Activated CD4-positive, alpha-beta memory T cell treated with anti-CD3 and anti-CD28 coated beads, Interleukin-2, amount 10 ng/mL, durations not matched to agents 7 days and 5 days (primary cell): Measurements from ENCODE around the gene CCKAR. TPM values are rescaled to one million over a fixed set of nuclear protein-coding genes. Genes with fewer than 3 reads are reported as not detected.

Source experiments
- CTCF ChIA-PET: fragments of 350-600 bp; sonication (Branson Sonifier 250); formaldehyde crosslinking; loops from one replicate; lab custom pipeline; 2021; ENCODE audit warnings: antibody characterized with exemption, inconsistent platforms; lab: Charles Lee
- POLR2A ChIA-PET: fragments of 350-600 bp; sonication (Branson Sonifier 250); formaldehyde crosslinking; loops from one replicate; lab custom pipeline; 2021; ENCODE audit warnings: antibody characterized with exemption; lab: Charles Lee
- DNase-seq: peaks from one replicate; pipeline ENCODE4 v3.0.0-alpha.2; 2020
- H3K27ac Mint-ChIP-seq: one replicate; pipeline ENCODE4 v1.8.0; 2021; ENCODE audit warnings: mild to moderate bottlenecking, mixed read lengths
- H3K27me3 Mint-ChIP-seq: one replicate; pipeline ENCODE4 v1.8.0; 2021; ENCODE audit warnings: mixed read lengths
- H3K36me3 Mint-ChIP-seq: one replicate; pipeline ENCODE4 v1.8.0; 2021; ENCODE audit warnings: low read depth, mixed read lengths
- H3K4me1 Mint-ChIP-seq: one replicate; pipeline ENCODE4 v1.8.0; 2021; ENCODE audit warnings: mixed read lengths
- H3K4me3 Mint-ChIP-seq: one replicate; pipeline ENCODE4 v1.8.0; 2021; ENCODE audit warnings: mild to moderate bottlenecking, mixed read lengths
- H3K9me3 Mint-ChIP-seq: one replicate; pipeline ENCODE4 v1.8.0; 2021; ENCODE audit warnings: mixed read lengths
- total RNA-seq, 2 experiments: library from RNA; stranded (reverse); gene quantifications; one replicate each; pipeline ENCODE4 v1.2.3, GENCODE V29; 2021

CCKAR gene
- total RNA-seq, 2 experiments from 2014 or later: not detected

GRCh38 chr4:26462874-26463273, 27.4 kb downstream of the CCKAR start:
- H3K27me3 Mint-ChIP-seq: peaks cover 3% of the 10 kb centered on the region
- H3K27ac Mint-ChIP-seq: no peak overlapping the region
- CTCF ChIA-PET: no interaction called here
- DNase-seq: no peak
- H3K4me3 Mint-ChIP-seq: no peak overlapping the region
- no peaks in the 10 kb centered on the region for H3K36me3 Mint-ChIP-seq
- POLR2A ChIA-PET: interaction anchor here (1.5 kb wide), 1 partner anchor 121 kb away, joined by 3 read pairs; the partner anchor contains the start of gene TBC1D19
- peaks cover 11% of the 10 kb centered on the region for H3K4me1 Mint-ChIP-seq
- H3K9me3 Mint-ChIP-seq: no peaks in the 10 kb centered on the region

GRCh38 chr4:26459756-26460530, 30.3 kb downstream of the CCKAR start:
- POLR2A ChIA-PET: interaction anchor here (1.3 kb wide), 1 partner anchor 11 kb away, joined by 3 read pairs; no protein-coding TSS in a partner anchor
- Mint-ChIP-seq H3K4me3 (no peak overlapping the region), H3K36me3 (no peaks in the 10 kb centered on the region), H3K9me3 (no peaks in the 10 kb centered on the region), H3K27ac (no peak overlapping the region), H3K4me1 (peaks cover 16% of the 10 kb centered on the region), H3K27me3 (peaks cover 5% of the 10 kb centered on the region)
- DNase-seq: no peak
- CTCF ChIA-PET: interaction anchor here (1.4 kb wide), 1 partner anchor 11 kb away, joined by 3 read pairs; no protein-coding TSS in a partner anchor

- no peak overlapping the region for H3K27ac Mint-ChIP-seq
- peaks cover 4% of the 10 kb centered on the region for H3K27me3 Mint-ChIP-seq
- POLR2A ChIA-PET: no interaction called here
- H3K4me1 Mint-ChIP-seq: peaks cover 16% of the 10 kb centered on the region
- no peaks in the 10 kb centered on the region for H3K9me3 Mint-ChIP-seq
- no peaks in the 10 kb centered on the region for H3K36me3 Mint-ChIP-seq
- CTCF ChIA-PET: interaction anchor here (0.7 to 1.4 kb wide), 5 partner anchors 12 to 551 kb away, joined by 3 to 6 read pairs (median 3); no protein-coding TSS in a partner anchor
- no peak for DNase-seq
- H3K4me3 Mint-ChIP-seq: no peak overlapping the region
Measured at GRCh38 chr4:26459054-26459755, 31.1 kb downstream of the CCKAR start.

GRCh38 chr4:26458157-26458561, 32.1 kb downstream of the CCKAR start:
- Mint-ChIP-seq H3K4me1 (peaks cover 16% of the 10 kb centered on the region), H3K4me3 (no peak overlapping the region), H3K27me3 (peaks cover 3% of the 10 kb centered on the region), H3K9me3 (no peaks in the 10 kb centered on the region), H3K36me3 (no peaks in the 10 kb centered on the region), H3K27ac (peak overlapping the region; percentile 37)
- no peak for DNase-seq
- CTCF ChIA-PET: interaction anchor here (0.6 to 1.3 kb wide), 9 partner anchors 21 to 552 kb away, joined by 3 to 6 read pairs (median 3); no protein-coding TSS in a partner anchor
- POLR2A ChIA-PET: no interaction called here

- POLR2A ChIA-PET: no interaction called here
- Mint-ChIP-seq H3K4me3 (no peak overlapping the region), H3K27me3 (peaks cover 3% of the 10 kb centered on the region), H3K27ac (no peak overlapping the region), H3K36me3 (no peaks in the 10 kb centered on the region), H3K4me1 (peaks cover 16% of the 10 kb centered on the region), H3K9me3 (no peaks in the 10 kb centered on the region)
- DNase-seq: no peak
- CTCF ChIA-PET: interaction anchor here (1.0 to 1.3 kb wide), 2 partner anchors 21 to 265 kb away, joined by 3 to 4 read pairs; no protein-coding TSS in a partner anchor
Measured at GRCh38 chr4:26457412-26457811, 32.9 kb downstream of the CCKAR start.

GRCh38 chr4:26455571-26455970, 34.7 kb downstream of the CCKAR start:
- ChIA-PET POLR2A (no interaction called here), CTCF (no interaction called here)
- no peak overlapping the region for H3K4me3 Mint-ChIP-seq
- H3K27me3 Mint-ChIP-seq: peaks cover 3% of the 10 kb centered on the region
- peaks cover 16% of the 10 kb centered on the region for H3K4me1 Mint-ChIP-seq
- no peak for DNase-seq
- no peaks in the 10 kb centered on the region for H3K36me3 Mint-ChIP-seq
- no peak overlapping the region for H3K27ac Mint-ChIP-seq
- H3K9me3 Mint-ChIP-seq: no peaks in the 10 kb centered on the region

- H3K27me3 Mint-ChIP-seq: peaks cover 3% of the 10 kb centered on the region
- H3K4me3 Mint-ChIP-seq: no peak overlapping the region
- CTCF ChIA-PET: no interaction called here
- no peak for DNase-seq
- no peaks in the 10 kb centered on the region for H3K9me3 Mint-ChIP-seq
- peaks cover 16% of the 10 kb centered on the region for H3K4me1 Mint-ChIP-seq
- H3K36me3 Mint-ChIP-seq: no peaks in the 10 kb centered on the region
- POLR2A ChIA-PET: no interaction called here
- no peak overlapping the region for H3K27ac Mint-ChIP-seq
Measured at GRCh38 chr4:26454961-26455360, 35.3 kb downstream of the CCKAR start.

GRCh38 chr4:26452565-26453531, 37.4 kb downstream of the CCKAR start:
- no peak for DNase-seq
- peaks cover 4% of the 10 kb centered on the region for H3K4me1 Mint-ChIP-seq
- H3K27me3 Mint-ChIP-seq: peaks cover 3% of the 10 kb centered on the region
- POLR2A ChIA-PET: no interaction called here
- CTCF ChIA-PET: no interaction called here
- H3K36me3 Mint-ChIP-seq: no peaks in the 10 kb centered on the region
- H3K4me3 Mint-ChIP-seq: no peak overlapping the region
- no peak overlapping the region for H3K27ac Mint-ChIP-seq
- H3K9me3 Mint-ChIP-seq: no peaks in the 10 kb centered on the region

- H3K36me3 Mint-ChIP-seq: no peaks in the 10 kb centered on the region
- no peaks in the 10 kb centered on the region for H3K4me1 Mint-ChIP-seq
- no peak for DNase-seq
- no peak overlapping the region for H3K4me3 Mint-ChIP-seq
- ChIA-PET POLR2A (no interaction called here), CTCF (interaction anchor here (0.6 kb wide), 1 partner anchor 454 kb away, joined by 5 read pairs; no protein-coding TSS in a partner anchor)
- no peaks in the 10 kb centered on the region for H3K9me3 Mint-ChIP-seq
- no peak overlapping the region for H3K27ac Mint-ChIP-seq
- peaks cover 1% of the 10 kb centered on the region for H3K27me3 Mint-ChIP-seq
Measured at GRCh38 chr4:26451597-26451996, 38.7 kb downstream of the CCKAR start.

- Mint-ChIP-seq H3K9me3 (no peaks in the 10 kb centered on the region), H3K36me3 (no peaks in the 10 kb centered on the region), H3K4me1 (no peaks in the 10 kb centered on the region), H3K27ac (no peak overlapping the region), H3K27me3 (peaks cover 1% of the 10 kb centered on the region), H3K4me3 (no peak overlapping the region)
- DNase-seq: no peak
- ChIA-PET CTCF (no interaction called here), POLR2A (no interaction called here)
Measured at GRCh38 chr4:26450418-26450817, 39.9 kb downstream of the CCKAR start.

GRCh38 chr4:26447378-26447777, 42.9 kb downstream of the CCKAR start:
- H3K9me3 Mint-ChIP-seq: no peaks in the 10 kb centered on the region
- peaks cover 1% of the 10 kb centered on the region for H3K27me3 Mint-ChIP-seq
- DNase-seq: no peak
- no peak overlapping the region for H3K4me3 Mint-ChIP-seq
- H3K36me3 Mint-ChIP-seq: peaks cover 6% of the 10 kb centered on the region
- no peaks in the 10 kb centered on the region for H3K4me1 Mint-ChIP-seq
- no peak overlapping the region for H3K27ac Mint-ChIP-seq
- ChIA-PET POLR2A (no interaction called here), CTCF (no interaction called here)

GRCh38 chr4:26441771-26442170, 48.5 kb downstream of the CCKAR start:
- H3K27ac Mint-ChIP-seq: no peak overlapping the region
- H3K4me3 Mint-ChIP-seq: no peak overlapping the region
- no peaks in the 10 kb centered on the region for H3K4me1 Mint-ChIP-seq
- peaks cover 20% of the 10 kb centered on the region for H3K36me3 Mint-ChIP-seq
- DNase-seq: no peak
- POLR2A ChIA-PET: no interaction called here
- H3K27me3 Mint-ChIP-seq: no peaks in the 10 kb centered on the region
- H3K9me3 Mint-ChIP-seq: no peaks in the 10 kb centered on the region
- CTCF ChIA-PET: no interaction called here
